ENCODE measurements around the gene SLC9A7.

DNA sequence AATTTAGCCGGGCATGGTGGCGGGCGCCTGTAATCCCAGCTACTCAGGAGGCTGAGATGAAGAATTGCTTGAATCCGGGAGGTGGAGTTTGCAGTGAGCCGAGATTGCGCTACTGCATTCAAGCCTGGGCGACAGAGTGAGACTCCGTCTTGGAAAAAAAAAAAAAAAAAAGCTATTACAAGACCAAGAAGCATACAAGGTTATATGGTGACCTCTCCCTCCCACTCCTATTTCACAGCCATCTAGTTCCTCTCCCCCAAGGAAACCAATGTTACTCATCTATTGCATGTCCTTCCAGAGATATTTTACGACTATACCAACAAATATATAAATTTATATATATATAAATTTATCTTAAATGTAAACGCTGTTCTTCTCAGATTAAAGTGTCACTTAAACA lies 3.2 kb downstream of the SLC9A7 start:
- TF ChIP-seq, protein P1, sequence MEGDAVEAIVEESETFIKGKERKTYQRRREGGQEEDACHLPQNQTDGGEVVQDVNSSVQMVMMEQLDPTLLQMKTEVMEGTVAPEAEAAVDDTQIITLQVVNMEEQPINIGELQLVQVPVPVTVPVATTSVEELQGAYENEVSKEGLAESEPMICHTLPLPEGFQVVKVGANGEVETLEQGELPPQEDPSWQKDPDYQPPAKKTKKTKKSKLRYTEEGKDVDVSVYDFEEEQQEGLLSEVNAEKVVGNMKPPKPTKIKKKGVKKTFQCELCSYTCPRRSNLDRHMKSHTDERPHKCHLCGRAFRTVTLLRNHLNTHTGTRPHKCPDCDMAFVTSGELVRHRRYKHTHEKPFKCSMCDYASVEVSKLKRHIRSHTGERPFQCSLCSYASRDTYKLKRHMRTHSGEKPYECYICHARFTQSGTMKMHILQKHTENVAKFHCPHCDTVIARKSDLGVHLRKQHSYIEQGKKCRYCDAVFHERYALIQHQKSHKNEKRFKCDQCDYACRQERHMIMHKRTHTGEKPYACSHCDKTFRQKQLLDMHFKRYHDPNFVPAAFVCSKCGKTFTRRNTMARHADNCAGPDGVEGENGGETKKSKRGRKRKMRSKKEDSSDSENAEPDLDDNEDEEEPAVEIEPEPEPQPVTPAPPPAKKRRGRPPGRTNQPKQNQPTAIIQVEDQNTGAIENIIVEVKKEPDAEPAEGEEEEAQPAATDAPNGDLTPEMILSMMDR (conservative IDR thresholded peaks at IDR 0.05; ENCODE audit: low read length), result no peak
- no peak for TF ChIP-seq EZH2phosphoT487 (IDR thresholded peaks at IDR 0.05; ENCODE audit: borderline replicate concordance)

All from Loucy (cell line).